Neutrophil (primary cell): Measurements from ENCODE around the gene TNFRSF18.

ENCODE experiments used
- H3K27ac ChIP-seq: fragments of 200-600 bp; sonication (generic); 2 replicates; pipeline ENCODE4 v1.5.1; 2016; ENCODE audit warnings: mild to moderate bottlenecking, moderate library complexity
- H3K27me3 ChIP-seq: fragments of 200-600 bp; sonication (generic); 2 replicates; pipeline ENCODE4 v1.6.0; 2016; ENCODE audit warnings: mild to moderate bottlenecking
- H3K36me3 ChIP-seq: fragments of 200-600 bp; sonication (generic); 2 replicates; pipeline ENCODE4 v1.5.1; 2017
- H3K4me1 ChIP-seq, 2 experiments: fragments of 200-600 bp in 1 of 2; sonication (generic) in 1 of 2; 1 replicate in 1 of 2; 2 replicates in 1 of 2; pipeline versions ENCODE4 v1.5.1 to v1.6.1; 2013 to 2016; ENCODE audit warnings: low read depth in 1 of 2, low read length in 1 of 2, mild to moderate bottlenecking in 1 of 2, moderate library complexity in 1 of 2; ENCODE audit not compliant: control insufficient read depth in 1 of 2, insufficient read depth in 1 of 2
- H3K4me3 ChIP-seq, 2 experiments: fragments of 200-600 bp in 1 of 2; sonication (generic) in 1 of 2; 1 replicate in 1 of 2; 2 replicates in 1 of 2; pipeline ENCODE4 v1.5.1; 2013 to 2016; ENCODE audit warnings: low read depth in 1 of 2, low read length in 1 of 2, mild to moderate bottlenecking in 1 of 2, moderate library complexity in 1 of 2
- H3K9me3 ChIP-seq: fragments of 200-600 bp; sonication (generic); 2 replicates; pipeline ENCODE4 v1.5.1; 2016
- CTCF ChIP-seq: fragments of 200-600 bp; sonication (generic); IDR thresholded peaks from 2 replicates; pipeline ENCODE4 v1.5.1; 2016; ENCODE audit warnings: antibody characterized with exemption

Gene TNFRSF18

DNA sequence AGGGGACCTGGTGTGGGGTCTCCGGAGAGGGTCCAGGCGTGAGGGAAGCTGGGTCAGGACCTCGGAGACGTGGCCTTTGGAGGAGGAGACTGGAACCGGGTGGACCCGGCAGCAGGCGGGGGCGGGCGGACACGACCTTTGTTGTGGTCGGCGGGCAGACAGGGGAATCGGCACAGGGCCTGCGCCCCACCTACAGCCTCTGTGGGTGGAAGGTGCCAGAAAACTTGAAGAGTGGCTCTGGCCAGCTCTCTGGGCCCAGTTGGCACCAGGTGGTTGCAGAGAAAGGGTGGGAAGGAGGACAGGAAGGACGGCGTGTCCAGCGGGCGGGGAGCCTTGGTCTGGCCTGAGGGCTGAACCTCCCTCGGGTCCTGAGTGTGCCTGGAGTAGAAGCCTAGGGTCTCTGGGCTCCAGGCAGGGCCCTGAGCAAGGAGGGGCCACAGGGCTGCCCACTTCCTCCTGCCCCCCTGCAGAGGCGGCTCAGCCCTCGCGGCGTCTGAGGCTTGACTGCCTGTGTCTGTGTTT, 40.4 kb downstream of the TNFRSF18 start:
- Histone ChIP-seq H3K4me3 (no peak overlapping the region), H3K36me3 (no peaks in the 10 kb centered on the region), H3K27ac (no peak overlapping the region), H3K4me1 (no peaks in the 10 kb centered on the region), H3K9me3 (no peaks in the 10 kb centered on the region), H3K27me3 (peaks cover 77% of the 10 kb centered on the region)
- TF ChIP-seq CTCF: no peak

DNA sequence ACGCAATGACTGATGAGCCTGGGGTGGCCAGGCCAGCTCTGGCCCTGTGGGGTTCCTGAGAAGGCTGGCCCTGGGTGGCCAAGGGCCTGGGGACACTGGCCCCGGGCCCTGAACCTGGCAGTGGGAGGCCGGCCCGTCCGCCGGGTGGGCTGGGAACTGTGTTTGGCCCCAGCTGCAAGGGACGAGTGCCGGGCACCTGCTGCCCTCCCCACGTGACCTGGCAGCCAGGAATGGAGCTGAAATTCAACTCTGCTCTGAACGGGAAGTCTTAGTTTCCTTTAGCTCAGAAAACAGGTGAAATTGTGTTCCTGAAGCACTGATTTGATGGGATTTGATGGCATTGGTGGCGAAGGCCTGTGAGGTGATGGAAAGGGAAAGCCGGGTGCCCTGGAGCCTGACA, 40.9 kb downstream of the TNFRSF18 start:
- no peak overlapping the region for H3K4me3 ChIP-seq
- H3K9me3 ChIP-seq: no peaks in the 10 kb centered on the region
- TF ChIP-seq CTCF: no peak
- H3K27me3 ChIP-seq: peaks cover 72% of the 10 kb centered on the region
- H3K36me3 ChIP-seq: no peaks in the 10 kb centered on the region
- H3K4me1 ChIP-seq: no peaks in the 10 kb centered on the region
- no peak overlapping the region for H3K27ac ChIP-seq

GRCh38 chr1:1164701-1165451, 41.5 kb downstream of the TNFRSF18 start:
- no peak overlapping the region for H3K4me3 ChIP-seq
- peaks cover 66% of the 10 kb centered on the region for H3K27me3 ChIP-seq
- no peak for TF ChIP-seq CTCF
- H3K9me3 ChIP-seq: no peaks in the 10 kb centered on the region
- no peak overlapping the region for H3K27ac ChIP-seq
- H3K36me3 ChIP-seq: no peaks in the 10 kb centered on the region
- H3K4me1 ChIP-seq: no peaks in the 10 kb centered on the region

DNA sequence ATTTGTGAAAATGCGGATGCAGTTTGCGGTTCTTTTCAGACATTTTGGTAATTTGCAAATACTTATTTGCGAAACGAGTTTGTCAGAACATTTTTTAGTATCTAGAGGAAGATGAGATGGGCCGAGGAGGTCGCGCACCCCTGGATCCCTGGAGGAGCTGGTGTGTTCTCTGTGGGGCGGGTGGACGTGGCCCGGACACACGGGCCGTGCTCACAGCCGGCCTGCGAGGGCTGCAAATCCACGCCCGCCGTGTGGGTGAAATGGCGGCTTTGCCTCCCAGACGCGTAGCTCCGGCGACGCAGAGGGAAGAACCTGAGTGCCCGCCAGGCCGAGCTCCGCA, 42.1 kb downstream of the TNFRSF18 start:
- H3K4me3 ChIP-seq: no peak overlapping the region
- H3K27me3 ChIP-seq: peaks cover 60% of the 10 kb centered on the region
- H3K36me3 ChIP-seq: no peaks in the 10 kb centered on the region
- no peak overlapping the region for H3K27ac ChIP-seq
- no peaks in the 10 kb centered on the region for H3K9me3 ChIP-seq
- H3K4me1 ChIP-seq: no peaks in the 10 kb centered on the region
- TF ChIP-seq CTCF: no peak

DNA sequence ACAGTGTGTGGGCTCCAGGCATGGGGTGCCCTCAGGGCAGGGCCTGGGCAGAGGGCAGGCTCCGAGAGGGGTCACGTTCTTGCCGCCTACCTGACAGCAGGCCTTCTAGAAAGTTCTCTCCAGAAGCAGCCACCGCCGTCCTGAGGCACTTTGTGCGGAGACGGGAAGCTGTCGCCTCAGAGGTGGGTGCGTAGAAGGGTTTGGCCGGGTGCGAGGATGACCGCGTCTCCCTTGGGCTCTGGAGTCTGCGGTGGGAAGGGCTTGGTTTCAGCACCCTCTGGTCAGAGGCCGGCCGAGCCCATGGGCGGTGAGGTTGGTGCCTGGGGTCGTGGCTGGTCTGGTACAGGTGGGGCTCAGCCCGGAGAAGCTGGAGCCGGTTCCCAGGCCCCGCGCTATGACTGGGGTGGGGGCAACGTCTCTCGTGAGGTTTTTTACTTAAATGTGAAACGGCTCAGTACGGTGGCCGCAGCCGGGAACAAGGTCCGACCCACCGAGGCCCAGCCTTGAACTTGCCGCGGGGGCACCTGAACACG, 42.8 kb downstream of the TNFRSF18 start:
- peaks cover 2% of the 10 kb centered on the region in 2 experiments for H3K4me1 ChIP-seq
- H3K4me3 ChIP-seq: no peak overlapping the region
- H3K9me3 ChIP-seq: no peaks in the 10 kb centered on the region
- no peak for TF ChIP-seq CTCF
- H3K27ac ChIP-seq: no peak overlapping the region
- no peaks in the 10 kb centered on the region for H3K36me3 ChIP-seq
- H3K27me3 ChIP-seq: peaks cover 55% of the 10 kb centered on the region
